ENCODE data around the gene TSPAN14. TPM values are rescaled to one million over a fixed set of nuclear protein-coding genes. Genes with fewer than 3 reads are reported as not detected.

TSPAN14 gene
- total RNA-seq, 2 experiments from 2014 or later, result 167 to 168 TPM

GRCh38 chr10:80506189-80506575 lies 52.1 kb downstream of the TSPAN14 start:
- Histone ChIP-seq H3K9me3 (ENCODE audit: control insufficient read depth in 1 of 2, insufficient read depth in 1 of 2, low read length in 2 of 2) (no peaks in the 10 kb centered on the region), H3K27me3 (ENCODE audit: control insufficient read depth in 1 of 2, insufficient read depth in 2 of 2, low read length in 2 of 2) (no peaks in the 10 kb centered on the region), H3K4me1 (ENCODE audit: insufficient read depth, low read length) (peaks cover 63% of the 10 kb centered on the region), H3K4me3 (ENCODE audit: low read length) (no peak overlapping the region), H3K36me3 (ENCODE audit: insufficient read depth, low read length) (peaks cover 68% of the 10 kb centered on the region), H3K27ac (ENCODE audit: low read depth in 1 of 2, low read length in 2 of 2) (peak overlapping the region in 1 of 2 donors; percentile 31)
- Mint-ChIP-seq H3K9me3 (no peaks in the 10 kb centered on the region), H3K36me3 (ENCODE audit: low read depth) (peaks cover 79% of the 10 kb centered on the region), H3K27me3 (no peaks in the 10 kb centered on the region), H3K27ac (peak overlapping the region; percentile 78), H3K4me1 (ENCODE audit: low read depth) (peaks cover 68% of the 10 kb centered on the region), H3K4me3 (no peak overlapping the region)
- CTCF ChIA-PET, result interaction anchor here (0.6 to 11.6 kb wide), 34 partner anchors 8 to 362 kb away, joined by 3 to 250 read pairs (median 5); partner anchors contain the start of gene PRXL2A
- intact Hi-C loops (cut with DNase I, micrococcal nuclease), result no loop called here
- no peak for DNase-seq
- no peak for ATAC-seq (ENCODE audit: poor library complexity)
- no peak for TF ChIP-seq CTCF (IDR thresholded peaks at IDR 0.05)
- POLR2A ChIA-PET, result interaction anchor here (0.8 to 12.8 kb wide), 13 partner anchors 8 to 128 kb away, joined by 3 to 302 read pairs (median 7); partner anchors contain the start of genes PRXL2A and TSPAN14

- no peak overlapping the region for H3K4me3 ChIP-seq (ENCODE audit: low read length)
- Mint-ChIP-seq H3K27ac (peak overlapping the region; percentile 59), H3K27me3 (no peaks in the 10 kb centered on the region), H3K4me3 (no peak overlapping the region), H3K4me1 (ENCODE audit: low read depth) (peaks cover 67% of the 10 kb centered on the region), H3K36me3 (ENCODE audit: low read depth) (peaks cover 79% of the 10 kb centered on the region), H3K9me3 (no peaks in the 10 kb centered on the region)
- TF ChIP-seq CTCF (IDR thresholded peaks at IDR 0.05), result no peak
- POLR2A ChIA-PET, result interaction anchor here (11.3 to 12.8 kb wide), 2 partner anchors 18 to 40 kb away, joined by 158 to 302 read pairs; no protein-coding TSS in a partner anchor
- H3K27me3 ChIP-seq (ENCODE audit: control insufficient read depth in 1 of 2, insufficient read depth in 2 of 2, low read length in 2 of 2), result no peaks in the 10 kb centered on the region
- H3K4me1 ChIP-seq (ENCODE audit: insufficient read depth, low read length), result peaks cover 63% of the 10 kb centered on the region
- ATAC-seq (ENCODE audit: poor library complexity) (no peak), DNase-seq (no peak)
- H3K27ac ChIP-seq (ENCODE audit: low read depth in 1 of 2, low read length in 2 of 2), result peak overlapping the region in 1 of 2 donors; percentile 34
- peaks cover 70% of the 10 kb centered on the region for H3K36me3 ChIP-seq (ENCODE audit: insufficient read depth, low read length)
- no peaks in the 10 kb centered on the region for H3K9me3 ChIP-seq (ENCODE audit: control insufficient read depth in 1 of 2, insufficient read depth in 1 of 2, low read length in 2 of 2)
- CTCF ChIA-PET, result interaction anchor here (0.7 to 11.6 kb wide), 4 partner anchors 14 to 128 kb away, joined by 3 to 250 read pairs (median 14); no protein-coding TSS in a partner anchor
- intact Hi-C loops (cut with DNase I, micrococcal nuclease), result no loop called here
These were observed 52.9 kb downstream of the TSPAN14 start for GRCh38 chr10:80506836-80507487.

GRCh38 chr10:80509108-80509402 lies 54.9 kb downstream of the TSPAN14 start:
- no peak for ATAC-seq (ENCODE audit: poor library complexity)
- Mint-ChIP-seq H3K4me1 (ENCODE audit: low read depth) (peaks cover 46% of the 10 kb centered on the region), H3K36me3 (ENCODE audit: low read depth) (peaks cover 96% of the 10 kb centered on the region)

More at GRCh38 chr10:80509108-80509402, 54.9 kb downstream of the TSPAN14 start:
- Histone ChIP-seq H3K9me3 (ENCODE audit: control insufficient read depth in 1 of 2, insufficient read depth in 1 of 2, low read length in 2 of 2) (no peaks in the 10 kb centered on the region), H3K4me1 (ENCODE audit: insufficient read depth, low read length) (peaks cover 48% of the 10 kb centered on the region), H3K4me3 (ENCODE audit: low read length) (no peak overlapping the region), H3K36me3 (ENCODE audit: insufficient read depth, low read length) (peaks cover 91% of the 10 kb centered on the region), H3K27me3 (ENCODE audit: control insufficient read depth in 1 of 2, insufficient read depth in 2 of 2, low read length in 2 of 2) (no peaks in the 10 kb centered on the region), H3K27ac (ENCODE audit: low read depth in 1 of 2, low read length in 2 of 2) (no peak overlapping the region)
- no peak for DNase-seq
- ChIA-PET POLR2A (interaction anchor here (2.3 to 2.7 kb wide), 2 partner anchors 9 to 65 kb away, joined by 10 read pairs; no protein-coding TSS in a partner anchor), CTCF (interaction anchor here (1.4 kb wide), 1 partner anchor 50 kb away, joined by 3 read pairs; no protein-coding TSS in a partner anchor)
- intact Hi-C loops (cut with DNase I, micrococcal nuclease), result no loop called here
- no peaks in the 10 kb centered on the region for H3K27me3 Mint-ChIP-seq
- no peak for TF ChIP-seq CTCF (IDR thresholded peaks at IDR 0.05)
- no peak overlapping the region for H3K4me3 Mint-ChIP-seq
- no peak overlapping the region for H3K27ac Mint-ChIP-seq
- no peaks in the 10 kb centered on the region for H3K9me3 Mint-ChIP-seq
